Measurements from ENCODE around the gene CDC42EP1.
"Not testable (repeated sequence)": the region's sequence is repeated elsewhere in the genome, so short reads cannot be mapped to it uniquely, and the experiment has no call there.

Gene CDC42EP1

GRCh38 chr22:37609240-37610152 lies 49.2 kb downstream of the CDC42EP1 start:
- no peak for DNase-seq (ENCODE audit: low read depth in 2 of 2, low spot score in 1 of 2)

- not testable (repeated sequence) for DNase-seq (ENCODE audit: low read depth in 2 of 2, low spot score in 1 of 2)
Measured at GRCh38 chr22:37610153-37610475, 49.8 kb downstream of the CDC42EP1 start.

DNA sequence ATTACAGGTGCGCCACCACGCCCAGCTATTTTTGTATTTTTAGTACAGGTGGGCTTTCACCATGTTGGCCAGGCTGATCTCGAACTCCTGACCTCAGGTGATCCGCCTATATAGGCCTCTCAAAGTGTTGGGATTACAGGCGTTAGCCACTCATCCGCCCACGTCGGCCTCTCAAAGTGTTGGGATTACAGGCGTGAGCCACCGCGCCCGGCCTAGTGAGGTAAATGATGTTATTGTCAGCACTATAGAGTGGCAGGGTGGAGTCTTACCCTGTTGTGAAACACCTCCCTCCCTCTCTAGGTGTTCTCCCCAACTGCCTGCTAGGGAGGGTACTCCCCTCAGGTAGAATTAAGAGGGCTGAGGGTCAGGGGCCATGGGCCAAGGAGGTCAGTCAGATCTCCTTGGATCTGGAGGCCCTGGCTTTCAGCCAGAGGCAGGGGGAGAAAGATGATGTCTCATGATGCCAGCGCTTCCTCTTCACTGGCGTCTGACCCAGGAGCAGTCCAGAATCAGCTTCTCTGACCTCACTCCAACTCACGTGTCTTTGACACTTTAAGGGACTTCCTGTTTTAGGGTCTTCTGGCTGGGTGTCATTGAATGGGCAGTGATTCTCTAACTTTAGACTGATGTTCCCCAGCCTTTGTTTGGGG lies 50.3 kb downstream of the CDC42EP1 start:
- no peak for DNase-seq (ENCODE audit: low read depth in 2 of 2, low spot score in 1 of 2)

GRCh38 chr22:37611207-37611606 lies 50.9 kb downstream of the CDC42EP1 start:
- DNase-seq (ENCODE audit: low read depth in 2 of 2, low spot score in 1 of 2): no peak

- DNase-seq (ENCODE audit: low read depth in 2 of 2, low spot score in 1 of 2): no peak
Measured at GRCh38 chr22:37616201-37617083, 56.2 kb downstream of the CDC42EP1 start.

- DNase-seq (ENCODE audit: low read depth in 2 of 2, low spot score in 1 of 2): no peak
Measured at GRCh38 chr22:37617431-37617830, 57.2 kb downstream of the CDC42EP1 start.

DNA sequence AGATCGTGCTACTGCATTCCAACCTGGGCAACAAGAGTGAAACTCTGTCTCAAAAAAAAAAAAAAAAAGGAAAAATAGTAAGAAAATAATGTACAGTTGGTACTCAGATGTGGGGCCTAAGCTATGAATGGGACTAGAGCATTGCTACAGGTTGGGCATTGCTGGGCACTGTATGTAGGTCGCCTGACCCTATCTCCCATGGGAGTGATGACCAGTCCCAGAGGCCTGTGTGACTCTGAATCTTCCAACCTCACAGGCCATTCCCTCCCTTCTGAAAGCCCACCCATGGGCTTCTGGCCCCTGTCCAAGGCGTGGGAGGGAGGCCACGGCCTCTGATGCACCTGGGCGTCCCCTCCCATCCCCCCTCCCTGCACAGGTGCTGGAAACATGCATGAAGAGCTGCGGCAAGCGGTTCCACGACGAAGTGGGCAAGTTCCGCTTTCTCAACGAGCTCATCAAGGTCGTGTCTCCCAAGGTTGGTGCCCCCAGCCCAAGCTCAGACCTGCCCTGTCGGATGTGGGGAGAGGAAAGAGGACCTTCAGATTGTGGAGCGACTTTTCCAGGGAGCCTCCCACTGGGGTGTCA lies 57.9 kb downstream of the CDC42EP1 start:
- DNase-seq (ENCODE audit: low read depth in 2 of 2, low spot score in 1 of 2): no peak

- DNase-seq (ENCODE audit: low read depth in 2 of 2, low spot score in 1 of 2): no peak
Measured at GRCh38 chr22:37618674-37619073, 58.4 kb downstream of the CDC42EP1 start.
